Right lobe of liver (tissue), 6 donors: ENCODE data around the gene MPHOSPH9. TPM values are rescaled to one million over a fixed set of nuclear protein-coding genes. Genes with fewer than 3 reads are reported as not detected.

ENCODE experiments used
- ATAC-seq, 4 donors: fragments of 200-7000 bp; cut with Tn5 transposase; one replicate each; pipeline ENCODE4 v1.9.1; 2020; ENCODE audit warnings: mild to moderate bottlenecking in 4 of 4, moderate library complexity in 4 of 4
- DNase-seq, 3 donors: peaks; one replicate each; pipeline ENCODE4 v3.0.0-alpha.2; 2020
- H3K27ac ChIP-seq, 3 donors: fragments of 200-600 bp; one replicate each; pipeline ENCODE4 v1.8.0; 2022
- H3K27me3 ChIP-seq, 2 donors: fragments of 200-600 bp; one replicate each; pipeline ENCODE4 v1.8.0; 2022
- H3K36me3 ChIP-seq, 4 donors: fragments of 200-600 bp; sonication (generic) in 1 of 4; one replicate each; pipeline versions ENCODE4 v1.5.1 to v1.8.0; 2017 to 2022; ENCODE audit warnings: control low read depth in 1 of 4
- H3K4me1 ChIP-seq, 4 donors: fragments of 200-600 bp; sonication (generic) in 1 of 4; one replicate each; pipeline versions ENCODE4 v1.5.1 to v1.8.0; 2017 to 2022; ENCODE audit warnings: control low read depth in 1 of 4
- H3K4me3 ChIP-seq, 3 donors: fragments of 200-600 bp; one replicate each; pipeline ENCODE4 v1.8.0; 2022
- H3K9me3 ChIP-seq, 4 donors: fragments of 200-600 bp; sonication (generic) in 1 of 4; one replicate each; pipeline versions ENCODE4 v1.5.1 to v1.8.0; 2017 to 2022; ENCODE audit warnings: control low read depth in 1 of 4
- POLR2A ChIP-seq: fragments of 450-650 bp; IDR thresholded peaks from one replicate; pipeline ENCODE4 v1.6.1; 2017; ENCODE audit warnings: antibody characterized with exemption, mild to moderate bottlenecking
- WGBS: methylation state at CpG from one replicate; pipeline ENCODE4 v1.1.6; 2018; ENCODE audit warnings: low coverage, low lambda C conversion rate; ENCODE audit not compliant: insufficient coverage; ENCODE audit errors: missing lambda C conversion rate; 5-methylcytosine and 5-hydroxymethylcytosine counted together
- intact Hi-C, 2 donors: fragments of 100-400 bp; cut with DNase I; formaldehyde crosslinking; loops; one replicate each; pipeline versions ENCODE4 v1.11.2 to v1.14.1; 2022
- total RNA-seq, 6 experiments: library from RNA; depleted of rRNA in 2 of 6; stranded (reverse); fragments of >200 nt in 2 of 6; fragmentation: NEBNext Ultra II Directional in 3 of 6; extraction: Animal tissue kit (Norgen Biotek cat#: 25700) in 3 of 6; gene quantifications; one replicate each; pipeline versions ENCODE4 v1.1.0 to v1.2.4, GENCODE V29; 2016 to 2023
- TF ChIP-seq, protein P1 (sequence below), 4 donors: fragments of 200-600 bp in 3 of 4; fragments of 450-650 bp in 1 of 4; IDR thresholded peaks; one replicate each; pipeline versions ENCODE4 v1.5.1 to v1.8.0; 2016 to 2022; ENCODE audit warnings: antibody characterized with exemption in 4 of 4, mild to moderate bottlenecking in 2 of 4
- donor health status: DM: no; HTN: yes; CAD: no.
- donor health status: DM: no; HTN: no; CAD: no.
- donor health status: DM: no; HTN: no; CAD: no.
- donor health status: DM: no; HTN: yes; CAD: no.
- donor health status: DM: no; HTN: yes; CAD: no.

Gene MPHOSPH9
- total RNA-seq, 6 experiments from 2014 or later: 14.5 to 25.7 (median 19.1) TPM

GRCh38 chr12:123134826-123135225, 98.1 kb downstream of the MPHOSPH9 start:
- DNase-seq (peak in 1 of 3 donors; percentile 6), ATAC-seq (no peak)
- no peak overlapping the region for H3K27ac ChIP-seq
- H3K4me1 ChIP-seq: peaks cover 0 to 11% (median 5%) of the 10 kb centered on the region in 4 donors
- intact Hi-C loops: no loop called here
- no peaks in the 10 kb centered on the region for H3K27me3 ChIP-seq
- TF ChIP-seq POLR2A: no peak
- H3K36me3 ChIP-seq: no peaks in the 10 kb centered on the region
- H3K4me3 ChIP-seq: no peak overlapping the region
- no peaks in the 10 kb centered on the region for H3K9me3 ChIP-seq
- 84% methylated on average over 3 of the region's 6 CpGs for WGBS

DNA sequence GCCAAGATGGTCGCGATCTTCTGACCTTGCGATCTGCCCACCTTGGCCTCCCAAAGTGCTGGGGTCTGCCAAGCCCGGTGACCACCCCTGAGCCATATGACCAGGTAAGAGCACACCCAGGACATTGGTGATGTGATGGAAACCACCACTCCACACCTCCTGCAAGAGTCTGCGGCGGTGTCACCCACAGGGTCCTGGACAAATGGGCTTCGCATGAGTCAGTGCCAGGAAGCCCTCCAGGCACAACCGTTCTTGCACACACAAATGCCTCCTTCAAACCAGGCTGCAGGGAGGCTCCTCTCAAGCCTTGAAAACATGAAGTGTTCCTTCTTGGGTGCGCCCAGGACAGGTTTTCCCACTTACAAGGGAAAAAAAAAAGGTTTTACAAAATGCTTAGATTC, 98.7 kb downstream of the MPHOSPH9 start:
- Histone ChIP-seq H3K4me1 (peaks cover 0 to 9% (median 3%) of the 10 kb centered on the region in 4 donors), H3K9me3 (no peaks in the 10 kb centered on the region), H3K36me3 (no peaks in the 10 kb centered on the region), H3K27ac (no peak overlapping the region), H3K27me3 (no peaks in the 10 kb centered on the region), H3K4me3 (no peak overlapping the region)
- peak in 1 of 3 donors; percentile 46 for DNase-seq
- WGBS: 100% methylated on average over 5 of the region's 9 CpGs
- intact Hi-C loops: no loop called here
- no peak for ATAC-seq
- no peak for TF ChIP-seq POLR2A
- TF ChIP-seq, protein P1, sequence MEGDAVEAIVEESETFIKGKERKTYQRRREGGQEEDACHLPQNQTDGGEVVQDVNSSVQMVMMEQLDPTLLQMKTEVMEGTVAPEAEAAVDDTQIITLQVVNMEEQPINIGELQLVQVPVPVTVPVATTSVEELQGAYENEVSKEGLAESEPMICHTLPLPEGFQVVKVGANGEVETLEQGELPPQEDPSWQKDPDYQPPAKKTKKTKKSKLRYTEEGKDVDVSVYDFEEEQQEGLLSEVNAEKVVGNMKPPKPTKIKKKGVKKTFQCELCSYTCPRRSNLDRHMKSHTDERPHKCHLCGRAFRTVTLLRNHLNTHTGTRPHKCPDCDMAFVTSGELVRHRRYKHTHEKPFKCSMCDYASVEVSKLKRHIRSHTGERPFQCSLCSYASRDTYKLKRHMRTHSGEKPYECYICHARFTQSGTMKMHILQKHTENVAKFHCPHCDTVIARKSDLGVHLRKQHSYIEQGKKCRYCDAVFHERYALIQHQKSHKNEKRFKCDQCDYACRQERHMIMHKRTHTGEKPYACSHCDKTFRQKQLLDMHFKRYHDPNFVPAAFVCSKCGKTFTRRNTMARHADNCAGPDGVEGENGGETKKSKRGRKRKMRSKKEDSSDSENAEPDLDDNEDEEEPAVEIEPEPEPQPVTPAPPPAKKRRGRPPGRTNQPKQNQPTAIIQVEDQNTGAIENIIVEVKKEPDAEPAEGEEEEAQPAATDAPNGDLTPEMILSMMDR (IDR thresholded peaks at IDR 0.05): no peak

DNA sequence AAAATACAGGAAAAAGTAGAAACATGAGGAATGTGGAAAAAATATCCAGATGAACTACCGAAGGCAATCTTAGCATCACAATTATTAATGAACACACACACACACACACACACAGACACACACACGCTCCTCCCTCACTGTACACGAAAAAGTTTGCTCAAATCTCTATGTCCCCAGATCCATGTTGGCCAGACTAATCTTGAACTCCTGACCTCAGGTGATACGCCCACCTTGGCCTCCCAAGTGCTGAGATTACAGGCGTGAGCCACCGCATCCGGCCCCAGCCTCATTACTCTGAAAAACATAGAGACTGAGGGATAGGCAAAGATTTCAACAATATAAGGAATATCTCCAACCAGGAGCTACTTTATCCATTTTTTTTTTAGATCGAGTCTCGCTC, 99.2 kb downstream of the MPHOSPH9 start:
- Histone ChIP-seq H3K27me3 (no peaks in the 10 kb centered on the region), H3K4me1 (peaks cover 0 to 9% (median 3%) of the 10 kb centered on the region in 4 donors), H3K4me3 (no peak overlapping the region), H3K27ac (no peak overlapping the region), H3K36me3 (no peaks in the 10 kb centered on the region), H3K9me3 (no peaks in the 10 kb centered on the region)
- DNase-seq (peak in 1 of 3 donors; percentile 1), ATAC-seq (no peak)
- intact Hi-C loops: no loop called here
- TF ChIP-seq, protein P1 (IDR thresholded peaks at IDR 0.05): no peak
- no peak for TF ChIP-seq POLR2A
- 78% methylated on average over 9 of the region's 9 CpGs for WGBS

- H3K36me3 ChIP-seq: no peaks in the 10 kb centered on the region
- no peak overlapping the region for H3K27ac ChIP-seq
- H3K4me1 ChIP-seq: peaks cover 0 to 9% (median 3%) of the 10 kb centered on the region in 4 donors
- no peaks in the 10 kb centered on the region for H3K27me3 ChIP-seq
- peak in 1 of 3 donors; percentile 2 for DNase-seq
- ATAC-seq: peak; percentile 43 to 79 (median 62)
- 90% methylated on average over 2 of the region's 3 CpGs for WGBS
- no peak overlapping the region for H3K4me3 ChIP-seq
- TF ChIP-seq, protein P1 (IDR thresholded peaks at IDR 0.05): no peak
- TF ChIP-seq POLR2A: no peak
- intact Hi-C loops: no loop called here
- no peaks in the 10 kb centered on the region for H3K9me3 ChIP-seq
These were observed 99.9 kb downstream of the MPHOSPH9 start for GRCh38 chr12:123132951-123133619.

DNA sequence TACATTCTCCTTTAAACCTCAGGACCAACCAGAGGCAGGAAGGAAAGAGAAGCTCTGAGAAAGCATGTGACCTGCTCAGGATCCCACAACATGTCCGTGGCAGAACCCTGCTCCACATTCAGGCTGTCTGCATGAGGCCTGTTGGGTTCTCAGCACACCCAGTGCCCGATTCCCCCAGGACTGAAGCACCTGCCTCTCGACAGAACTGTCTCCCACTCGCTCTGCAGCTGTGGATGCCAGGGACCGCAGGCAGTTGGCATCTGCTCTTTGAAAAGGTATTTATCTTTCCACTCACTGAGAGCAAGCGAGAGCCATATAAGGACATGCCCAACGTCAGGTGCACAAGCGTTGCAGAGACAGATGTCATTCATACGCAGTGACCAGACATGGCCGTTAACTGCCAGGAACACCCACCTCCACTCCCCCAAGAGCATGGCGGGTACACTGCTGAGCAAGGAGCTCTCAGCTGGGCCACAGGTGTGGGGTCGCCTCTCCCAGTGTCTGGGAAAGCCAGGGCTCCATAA, 101.0 kb downstream of the MPHOSPH9 start:
- no peaks in the 10 kb centered on the region for H3K9me3 ChIP-seq
- peak overlapping the region in 1 of 3 donors; percentile 24 for H3K27ac ChIP-seq
- WGBS: no CpG with 5 or more reads among the region's 12 CpGs
- no peak overlapping the region for H3K4me3 ChIP-seq
- DNase-seq (peak in 1 of 3 donors; percentile 49), ATAC-seq (peak; percentile 7 to 69 (median 28))
- H3K36me3 ChIP-seq: no peaks in the 10 kb centered on the region
- H3K4me1 ChIP-seq: peaks cover 0 to 9% (median 3%) of the 10 kb centered on the region in 4 donors
- TF ChIP-seq, protein P1 (IDR thresholded peaks at IDR 0.05): no peak
- no peak for TF ChIP-seq POLR2A
- no peaks in the 10 kb centered on the region for H3K27me3 ChIP-seq
- intact Hi-C loops: no loop called here
